Fibroblast of mammary gland (primary cell): Measurements from ENCODE around the gene RPS6KC1.
"Not testable (repeated sequence)": the region's sequence is repeated elsewhere in the genome, so short reads cannot be mapped to it uniquely, and the experiment has no call there.

ENCODE experiments used
- DNase-seq: peaks from one replicate; pipeline ENCODE4 v3.0.0-alpha.2; 2010; ENCODE audit warnings: low read depth
- H3K4me3 ChIP-seq: 2 replicates; pipeline ENCODE4 v1.5.1; 2011; ENCODE audit warnings: low read depth, mild to moderate bottlenecking, low read length, moderate library complexity; ENCODE audit not compliant: control insufficient read depth
- CTCF ChIP-seq: conservative IDR thresholded peaks from 2 replicates; pipeline ENCODE4 v1.5.1; 2011; ENCODE audit warnings: low read depth, low read length, inconsistent platforms; ENCODE audit not compliant: control insufficient read depth, insufficient read depth

Gene RPS6KC1

DNA sequence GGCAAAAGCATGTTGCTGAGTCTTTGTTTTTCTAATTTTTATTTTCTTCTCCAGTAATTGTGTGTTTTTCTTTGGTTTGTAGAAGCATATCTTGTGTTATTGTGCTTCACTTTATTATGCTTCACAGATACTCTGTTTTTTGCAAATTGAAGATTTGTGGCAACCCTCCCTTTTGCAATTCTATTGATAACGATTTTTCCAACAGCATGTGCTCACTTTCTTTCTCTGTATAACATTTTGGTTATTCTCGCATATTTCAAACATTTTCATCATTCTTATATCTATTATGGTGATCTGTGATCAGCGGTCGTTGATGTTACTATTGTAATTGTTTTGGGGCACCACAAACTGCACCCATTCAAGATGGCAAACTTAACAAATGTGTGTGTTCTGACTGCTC is 31.6 kb upstream of the RPS6KC1 start:
- no peak for TF ChIP-seq CTCF
- no peak for DNase-seq
- no peak overlapping the region for H3K4me3 ChIP-seq

DNA sequence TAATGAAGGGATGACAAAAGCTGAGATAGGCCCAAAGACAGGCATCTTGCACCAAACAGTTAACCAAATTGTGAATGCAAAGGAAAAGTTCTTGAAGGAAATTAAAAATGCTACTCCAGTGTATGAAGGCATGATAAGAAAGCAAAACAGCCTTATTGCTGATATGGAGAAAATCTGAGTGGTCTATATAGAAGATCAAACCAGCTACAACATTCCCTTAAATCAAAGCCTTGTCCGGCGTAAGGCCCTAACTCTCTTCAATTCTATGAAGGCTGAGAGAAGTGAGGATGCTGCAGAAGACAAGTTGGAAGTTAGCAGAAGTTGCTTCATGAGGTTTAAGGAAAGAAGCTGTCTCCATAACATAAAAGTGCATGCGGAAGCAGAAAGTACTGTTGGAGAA is 31.0 kb upstream of the RPS6KC1 start:
- no peak for DNase-seq
- no peak for TF ChIP-seq CTCF
- no peak overlapping the region for H3K4me3 ChIP-seq

DNA sequence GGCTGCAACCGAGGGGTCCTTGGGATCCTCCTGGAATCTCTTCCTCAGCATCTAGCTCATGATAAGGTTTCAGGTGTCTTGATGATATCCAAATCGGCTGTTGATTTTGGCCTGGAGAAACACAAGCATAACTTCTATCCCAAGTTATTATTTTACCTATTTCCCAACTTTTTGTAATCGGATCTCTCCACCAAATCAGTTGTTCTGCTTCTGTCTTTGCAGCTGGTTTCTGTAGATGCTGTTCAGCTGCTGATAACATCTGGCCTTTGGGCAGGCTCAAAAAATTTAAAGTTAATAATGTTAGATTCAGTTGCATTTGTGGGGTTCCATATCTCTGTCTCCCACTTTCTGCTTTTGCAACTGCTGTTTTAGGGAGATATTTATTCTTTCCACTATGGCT is 24.0 kb upstream of the RPS6KC1 start:
- not testable (repeated sequence) for H3K4me3 ChIP-seq

DNA sequence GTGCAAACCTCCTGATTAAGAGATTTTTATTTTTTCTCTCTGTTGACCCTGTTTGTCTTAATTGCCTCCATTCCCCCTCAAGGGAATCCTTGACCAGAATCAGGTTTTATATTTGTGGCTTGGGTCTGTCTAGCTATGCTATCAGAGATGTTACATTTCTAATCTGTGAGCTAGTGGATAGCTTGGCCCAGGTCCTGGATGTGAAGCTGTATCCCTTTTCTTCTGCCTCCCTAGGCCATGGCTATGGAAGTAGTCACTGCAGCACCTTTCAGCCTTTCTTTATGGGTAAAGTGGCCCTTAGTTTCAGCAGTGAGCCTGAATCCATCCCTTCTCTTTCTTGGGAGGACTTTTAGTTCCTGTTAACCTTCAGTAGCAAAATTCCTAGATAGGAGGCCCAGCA is 18.4 kb upstream of the RPS6KC1 start:
- H3K4me3 ChIP-seq, result no peak overlapping the region
- no peak for TF ChIP-seq CTCF

More for the DNA sequence above, 24.0 kb upstream of the RPS6KC1 start:
- not testable (repeated sequence) for DNase-seq

DNA sequence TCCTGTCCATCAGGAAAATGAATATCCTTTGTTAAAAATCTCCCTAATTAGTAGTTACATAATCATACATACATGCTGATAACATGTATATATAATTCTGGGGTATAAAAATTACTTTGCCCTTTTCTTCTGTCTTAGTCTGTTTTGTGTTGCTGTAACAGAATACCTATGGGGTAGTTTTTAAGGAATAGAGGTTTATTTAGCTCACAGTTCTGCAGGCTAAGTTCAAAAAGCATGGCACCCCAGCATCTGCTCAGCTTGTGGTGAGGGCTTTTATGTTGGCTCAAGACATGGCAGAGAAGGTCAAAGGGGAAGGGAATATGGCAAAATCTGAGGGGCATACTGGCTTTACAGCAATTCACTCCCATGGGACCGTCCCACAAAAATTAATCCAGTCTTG is 16.3 kb upstream of the RPS6KC1 start:
- no peak for DNase-seq
- H3K4me3 ChIP-seq, result no peak overlapping the region
- no peak for TF ChIP-seq CTCF

More for the DNA sequence above, 18.4 kb upstream of the RPS6KC1 start:
- DNase-seq, result no peak

DNA sequence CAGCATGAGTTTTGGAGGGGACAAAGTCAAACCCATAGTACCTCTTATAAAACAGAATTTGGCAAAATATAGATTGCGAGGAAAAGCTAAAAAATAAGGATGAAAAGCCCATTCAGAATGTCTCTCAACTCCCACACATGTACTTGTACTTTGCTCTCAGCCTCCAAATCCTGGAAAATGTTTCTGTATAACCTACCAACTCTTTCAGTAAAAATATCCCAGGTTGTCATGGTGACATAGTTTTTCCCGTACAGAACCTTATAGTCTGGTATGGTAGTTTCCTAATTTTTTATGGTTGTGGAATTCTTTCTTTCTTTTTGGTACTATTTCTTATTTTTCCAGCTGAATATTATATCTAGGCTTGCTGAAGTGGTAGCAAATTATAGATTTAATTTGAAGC is 15.5 kb upstream of the RPS6KC1 start:
- no peak for DNase-seq
- no peak for TF ChIP-seq CTCF
- no peak overlapping the region for H3K4me3 ChIP-seq

GRCh38 chr1:213041443-213041842 is 9.6 kb upstream of the RPS6KC1 start:
- peak; percentile 74 for DNase-seq
- TF ChIP-seq CTCF, result no peak

DNA sequence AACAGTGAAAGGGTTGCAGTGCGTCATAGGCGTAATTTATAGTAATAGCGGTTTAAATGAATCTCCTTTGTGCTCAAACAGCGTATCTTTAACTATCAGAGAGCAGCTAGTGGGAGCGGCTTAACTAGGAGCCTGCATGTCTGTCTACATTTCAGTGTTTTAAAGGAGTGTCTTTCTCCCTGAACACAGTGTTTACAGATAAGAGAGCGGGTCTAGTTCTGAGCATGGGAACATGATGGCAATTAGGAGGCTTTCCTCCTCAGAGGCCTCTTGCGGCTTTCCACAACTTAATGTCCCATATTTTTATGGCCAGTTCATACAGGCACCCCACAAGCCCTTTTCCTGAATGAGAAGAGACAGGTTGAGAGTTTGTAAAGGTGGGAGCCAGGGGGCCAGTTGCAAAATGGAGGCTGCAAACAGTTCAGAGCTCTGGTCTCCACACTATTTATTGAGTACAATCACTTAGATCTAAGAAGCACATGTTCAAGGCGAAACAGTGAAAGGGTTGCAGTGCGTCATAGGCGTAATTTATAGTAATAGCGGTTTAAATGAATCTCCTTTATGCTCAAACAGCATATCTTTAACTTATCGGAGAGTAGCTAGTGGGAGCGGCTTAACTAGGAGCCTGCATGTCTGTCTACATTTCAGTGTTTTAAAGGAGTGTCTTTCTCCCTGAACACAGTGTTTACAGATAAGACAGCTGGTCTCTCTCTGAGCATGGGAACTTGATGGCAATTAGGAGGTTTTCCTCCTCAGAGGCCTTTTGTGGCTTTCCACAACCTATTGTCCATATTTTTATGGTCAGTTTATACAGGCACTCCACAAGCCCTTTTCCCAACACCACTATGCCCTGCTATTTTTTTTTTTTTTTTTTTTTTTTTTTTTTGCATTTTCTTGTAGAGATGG is 5.5 kb upstream of the RPS6KC1 start:
- H3K4me3 ChIP-seq, DNase-seq: not testable (repeated sequence)

More at GRCh38 chr1:213041443-213041842, 9.6 kb upstream of the RPS6KC1 start:
- no peak overlapping the region for H3K4me3 ChIP-seq
